Measurements from ENCODE around the gene TINAG.

- TF ChIP-seq CTCF (IDR thresholded peaks at IDR 0.05): no peak
- TF ChIP-seq EZH2 (IDR thresholded peaks at IDR 0.05): no peak
- TF ChIP-seq EZH2phosphoT487 (IDR thresholded peaks at IDR 0.05): no peak
Measured at GRCh38 chr6:54264581-54265272, 43.5 kb upstream of the TINAG start.
